Nephron (organoid): Measurements from ENCODE around the gene GPR153.

Source experiments
- H3K27ac Mint-ChIP-seq, 3 experiments: 2 replicates each; pipeline ENCODE4 v1.8.0; 2020; ENCODE audit warnings: mixed read lengths in 3 of 3, mild to moderate bottlenecking in 2 of 3, moderate library complexity in 1 of 3
- H3K27me3 Mint-ChIP-seq: 2 replicates; pipeline ENCODE4 v1.8.0; 2021; ENCODE audit warnings: low read depth, mild to moderate bottlenecking, moderate library complexity, mixed read lengths
- H3K36me3 Mint-ChIP-seq: 2 replicates; pipeline ENCODE4 v1.8.0; 2020; ENCODE audit warnings: low read depth, mixed read lengths
- H3K4me1 Mint-ChIP-seq: 2 replicates; pipeline ENCODE4 v1.8.0; 2020; ENCODE audit warnings: mixed read lengths
- H3K4me3 Mint-ChIP-seq, 3 experiments: 2 replicates each; pipeline ENCODE4 v1.8.0; 2020; ENCODE audit warnings: mild to moderate bottlenecking in 3 of 3, mixed read lengths in 3 of 3, moderate library complexity in 2 of 3
- H3K9me3 Mint-ChIP-seq: 2 replicates; pipeline ENCODE4 v1.8.0; 2020; ENCODE audit warnings: mixed read lengths
- CTCF ChIP-seq, 3 experiments: fragments of 200-600 bp; sonication (generic); IDR thresholded peaks; one replicate each; pipeline ENCODE4 v1.5.0; 2021; ENCODE audit warnings: antibody characterized with exemption in 3 of 3; ENCODE audit not compliant: unreplicated experiment in 3 of 3

GPR153 gene

DNA sequence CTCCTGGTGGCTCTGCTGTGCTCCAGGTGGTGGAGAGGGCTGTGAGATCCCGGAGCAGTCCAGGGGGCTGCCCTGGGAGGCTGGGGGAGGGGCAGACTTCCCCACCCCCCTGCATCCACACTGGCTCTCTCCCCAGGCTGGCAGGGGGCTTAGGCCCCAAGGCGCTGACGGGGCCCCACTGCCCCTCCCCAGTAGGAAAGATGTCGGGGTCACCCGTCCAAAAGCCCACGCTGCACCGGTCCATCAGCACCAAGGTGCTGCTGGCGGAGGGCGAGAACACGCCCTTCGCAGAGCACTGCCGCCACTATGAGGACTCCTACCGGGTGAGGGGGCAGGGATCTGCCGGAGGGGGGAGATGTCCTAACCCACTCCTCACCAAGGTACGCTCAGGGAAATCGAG, 49.2 kb downstream of the GPR153 start:
- Mint-ChIP-seq H3K36me3 (peaks cover 29% of the 10 kb centered on the region), H3K9me3 (no peaks in the 10 kb centered on the region), H3K27me3 (peaks cover 6% of the 10 kb centered on the region), H3K4me3 (no peak overlapping the region), H3K27ac (no peak overlapping the region), H3K4me1 (peaks cover 4% of the 10 kb centered on the region)
- no peak for TF ChIP-seq CTCF (IDR thresholded peaks at IDR 0.05; ENCODE audit: unreplicated experiment in 3 of 3)

- Mint-ChIP-seq H3K27ac (no peak overlapping the region), H3K36me3 (peaks cover 26% of the 10 kb centered on the region), H3K9me3 (no peaks in the 10 kb centered on the region), H3K27me3 (peaks cover 9% of the 10 kb centered on the region), H3K4me3 (peak overlapping the region in 1 of 3 experiments; percentile 35), H3K4me1 (peaks cover 5% of the 10 kb centered on the region)
- TF ChIP-seq CTCF (IDR thresholded peaks at IDR 0.05; ENCODE audit: unreplicated experiment in 3 of 3): no peak
These were observed 50.1 kb downstream of the GPR153 start for GRCh38 chr1:6210591-6211355.

DNA sequence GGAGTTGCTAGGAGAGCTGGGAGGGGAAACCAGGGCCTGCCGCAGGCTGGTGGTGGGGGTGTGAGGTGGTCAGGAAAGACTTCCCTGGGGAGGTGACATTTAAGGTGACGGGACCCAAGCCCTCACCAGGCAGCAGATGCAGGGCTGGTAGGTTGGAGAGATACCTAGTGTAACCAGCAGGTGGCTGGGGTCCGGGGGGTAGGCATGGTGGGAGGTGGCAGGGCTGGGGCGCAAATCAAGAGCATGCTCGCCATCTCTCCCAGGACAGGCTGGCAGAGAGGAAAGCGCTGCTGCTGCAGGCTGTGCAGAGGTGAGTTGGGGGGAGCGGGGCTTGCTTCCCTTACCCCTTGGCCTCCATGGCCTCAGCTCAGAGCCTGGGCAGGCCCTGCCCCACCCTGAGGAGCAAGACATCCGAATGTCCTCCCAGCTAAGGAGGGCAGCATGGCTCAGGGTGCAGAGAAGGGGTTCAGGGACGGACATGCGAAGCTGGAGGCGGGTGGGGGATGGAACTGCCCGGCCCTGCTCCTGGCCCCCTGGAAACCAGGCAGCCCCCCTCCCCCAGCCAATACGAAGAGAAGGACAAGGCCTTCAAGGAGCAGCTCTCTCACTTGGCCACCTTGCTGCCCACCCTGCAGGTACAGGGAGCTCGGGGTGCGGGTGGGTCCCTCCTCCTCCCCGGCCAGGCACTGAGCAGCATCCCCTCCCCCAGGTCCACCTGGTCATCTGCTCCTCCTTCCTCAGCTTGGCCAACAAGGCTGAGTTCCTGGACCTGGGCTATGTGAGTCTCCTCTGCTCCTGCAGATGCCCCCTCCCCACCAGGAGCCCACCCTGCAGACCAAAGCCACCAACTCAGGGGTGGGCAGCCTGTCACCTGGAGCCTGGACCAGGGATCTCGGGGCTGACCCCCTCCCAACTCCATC, 51.0 kb downstream of the GPR153 start:
- Mint-ChIP-seq H3K27me3 (peaks cover 9% of the 10 kb centered on the region), H3K36me3 (peaks cover 19% of the 10 kb centered on the region), H3K27ac (no peak overlapping the region), H3K4me3 (peak overlapping the region; percentile 27 to 63 (median 56)), H3K4me1 (peaks cover 8% of the 10 kb centered on the region), H3K9me3 (no peaks in the 10 kb centered on the region)
- no peak for TF ChIP-seq CTCF (IDR thresholded peaks at IDR 0.05; ENCODE audit: unreplicated experiment in 3 of 3)

GRCh38 chr1:6208723-6209660, 51.9 kb downstream of the GPR153 start:
- H3K27ac Mint-ChIP-seq: no peak overlapping the region
- peaks cover 17% of the 10 kb centered on the region for H3K36me3 Mint-ChIP-seq
- H3K27me3 Mint-ChIP-seq: peaks cover 9% of the 10 kb centered on the region
- H3K4me1 Mint-ChIP-seq: peaks cover 11% of the 10 kb centered on the region
- peak overlapping the region; percentile 63 to 67 (median 64) for H3K4me3 Mint-ChIP-seq
- peak; percentile 44 to 62 (median 58) for TF ChIP-seq CTCF (IDR thresholded peaks at IDR 0.05; ENCODE audit: unreplicated experiment in 3 of 3)
- no peaks in the 10 kb centered on the region for H3K9me3 Mint-ChIP-seq

DNA sequence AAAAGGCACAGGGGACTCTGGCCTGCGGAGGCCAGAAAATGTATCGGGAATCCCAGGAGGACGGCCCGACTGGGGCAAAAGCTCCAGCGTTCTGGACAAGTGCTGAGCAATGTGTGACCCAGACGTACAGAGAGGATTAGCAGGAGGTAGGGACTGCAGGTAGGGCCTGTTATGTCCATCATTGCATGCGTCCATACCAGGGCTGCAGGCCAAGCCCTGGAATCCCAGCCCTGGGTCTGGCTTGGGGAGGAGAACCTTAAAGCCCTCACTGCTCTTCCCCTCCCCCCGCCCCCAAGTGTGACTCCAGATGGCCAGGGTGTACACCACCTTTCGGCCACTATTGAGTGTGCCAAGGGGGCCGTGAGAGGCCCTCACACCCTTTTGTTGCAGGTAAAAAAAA, 53.0 kb downstream of the GPR153 start:
- H3K4me3 Mint-ChIP-seq: peak overlapping the region; percentile 26 to 42 (median 35)
- H3K27me3 Mint-ChIP-seq: peaks cover 9% of the 10 kb centered on the region
- no peak for TF ChIP-seq CTCF (IDR thresholded peaks at IDR 0.05; ENCODE audit: unreplicated experiment in 3 of 3)
- H3K9me3 Mint-ChIP-seq: no peaks in the 10 kb centered on the region
- peaks cover 11% of the 10 kb centered on the region for H3K4me1 Mint-ChIP-seq
- no peak overlapping the region for H3K27ac Mint-ChIP-seq
- peaks cover 10% of the 10 kb centered on the region for H3K36me3 Mint-ChIP-seq
